GM21737 (cell line): Measurements from ENCODE around the gene UBL5.
A peak's percentile ranks its signal among the peaks of the same experiment; 100 is the strongest.
"Not testable (repeated sequence)": the region's sequence is repeated elsewhere in the genome, so short reads cannot be mapped to it uniquely, and the experiment has no call there.

Experiments used
- ATAC-seq: cut with Tn5 transposase; IDR thresholded peaks from one replicate; pipeline ENCODE4 v1.9.1; 2021; ENCODE audit warnings: mild to moderate bottlenecking, moderate library complexity; ENCODE audit not compliant: unreplicated experiment

Gene UBL5

GRCh38 chr19:9808855-9809824 lies 18.6 kb upstream of the UBL5 start:
- ATAC-seq = no peak

- ATAC-seq = no peak
These were observed 16.6 kb upstream of the UBL5 start for GRCh38 chr19:9811139-9811538.

- no peak for ATAC-seq
These were observed 9.5 kb upstream of the UBL5 start for GRCh38 chr19:9818175-9818733.

- ATAC-seq = peak; percentile 86
These were observed 8.8 kb upstream of the UBL5 start, which contains the start of gene FBXL12 for GRCh38 chr19:9818734-9819595. Gene FBXL12, minus strand, starts transcription at chr19:9819079. Its CDS starts 266 bp downstream, at chr19:9818813.

- no peak for ATAC-seq
These were observed 8.2 kb upstream of the UBL5 start for GRCh38 chr19:9819596-9819909.

- not testable (repeated sequence) for ATAC-seq
These were observed 7.7 kb upstream of the UBL5 start for GRCh38 chr19:9820034-9820433.

GRCh38 chr19:9823816-9824215 lies 3.9 kb upstream of the UBL5 start:
- no peak for ATAC-seq

- no peak for ATAC-seq
These were observed 889 bp downstream of the UBL5 start for GRCh38 chr19:9828551-9829063.

GRCh38 chr19:9834307-9834725 lies 6.6 kb downstream of the UBL5 start:
- no peak for ATAC-seq

GRCh38 chr19:9834726-9835506 lies 7.2 kb downstream of the UBL5 start, which contains the start of gene PIN1:
Gene PIN1, plus strand, starts transcription at chr19:9835318. Its CDS starts 27 bp downstream, at chr19:9835345.
- ATAC-seq = peak; percentile 93

GRCh38 chr19:9835507-9835949 lies 7.8 kb downstream of the UBL5 start:
- ATAC-seq = peak; percentile 20

- ATAC-seq = no peak
These were observed 8.3 kb downstream of the UBL5 start for GRCh38 chr19:9836021-9836420.

GRCh38 chr19:9838324-9838723 lies 10.6 kb downstream of the UBL5 start:
- ATAC-seq = no peak

GRCh38 chr19:9839415-9839814 lies 11.7 kb downstream of the UBL5 start:
- ATAC-seq = no peak

- no peak for ATAC-seq
These were observed 15.3 kb downstream of the UBL5 start for GRCh38 chr19:9842834-9843625.

GRCh38 chr19:9843626-9844273 lies 16.0 kb downstream of the UBL5 start:
- not testable (repeated sequence) for ATAC-seq

- no peak for ATAC-seq
These were observed 19.5 kb downstream of the UBL5 start for GRCh38 chr19:9847087-9847671.

GRCh38 chr19:9848060-9848459 lies 20.3 kb downstream of the UBL5 start:
- no peak for ATAC-seq
